Measurements from ENCODE around the gene FANCM.
"Not testable (repeated sequence)": the region's sequence is repeated elsewhere in the genome, so short reads cannot be mapped to it uniquely, and the experiment has no call there.

FANCM gene

DNA sequence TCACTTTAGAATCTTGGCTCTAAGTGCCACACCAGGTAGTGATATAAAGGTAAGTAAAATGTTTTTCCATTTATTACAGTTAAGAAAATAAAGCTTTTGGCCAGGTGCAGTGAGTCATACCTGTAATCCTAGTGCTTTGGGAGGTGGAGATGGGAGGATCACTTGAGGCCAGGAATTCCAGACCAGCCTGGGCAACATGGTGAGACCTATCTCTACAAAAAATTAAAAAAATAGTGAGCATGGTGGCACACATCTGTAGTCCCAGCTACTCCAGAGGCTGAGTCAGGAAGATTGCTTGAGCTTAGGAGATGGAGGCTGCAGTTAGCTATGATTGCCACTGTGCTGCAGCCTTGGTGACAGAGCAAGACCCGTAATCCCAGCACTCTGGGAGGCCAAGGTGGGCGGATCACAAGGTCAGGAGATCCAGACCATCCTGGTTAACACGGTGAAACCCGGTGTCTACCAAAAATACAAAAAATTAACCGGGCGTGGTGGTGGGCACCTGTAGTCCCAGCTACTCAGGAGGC lies 5.0 kb downstream of the FANCM start:
- no peak for DNase-seq

DNA sequence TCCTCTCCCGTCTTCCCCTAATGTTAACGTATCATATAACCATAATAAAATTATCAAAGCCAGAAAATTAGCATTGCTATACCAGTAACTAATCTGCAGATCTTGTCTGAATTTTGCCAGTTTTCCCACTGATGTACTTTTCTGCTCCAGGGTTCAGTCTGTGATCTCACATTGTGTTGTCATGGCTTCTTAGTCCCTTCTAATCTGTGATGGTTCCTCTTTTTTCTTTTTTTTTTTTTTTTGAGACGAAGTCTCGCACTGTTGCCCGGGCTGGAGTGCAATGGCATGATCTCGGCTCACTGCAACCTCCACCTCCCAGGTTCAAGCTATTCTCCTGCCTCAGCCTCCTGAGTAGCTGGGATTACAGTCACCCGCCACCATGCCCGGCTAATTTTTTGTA lies 6.4 kb downstream of the FANCM start:
- not testable (repeated sequence) for DNase-seq

DNA sequence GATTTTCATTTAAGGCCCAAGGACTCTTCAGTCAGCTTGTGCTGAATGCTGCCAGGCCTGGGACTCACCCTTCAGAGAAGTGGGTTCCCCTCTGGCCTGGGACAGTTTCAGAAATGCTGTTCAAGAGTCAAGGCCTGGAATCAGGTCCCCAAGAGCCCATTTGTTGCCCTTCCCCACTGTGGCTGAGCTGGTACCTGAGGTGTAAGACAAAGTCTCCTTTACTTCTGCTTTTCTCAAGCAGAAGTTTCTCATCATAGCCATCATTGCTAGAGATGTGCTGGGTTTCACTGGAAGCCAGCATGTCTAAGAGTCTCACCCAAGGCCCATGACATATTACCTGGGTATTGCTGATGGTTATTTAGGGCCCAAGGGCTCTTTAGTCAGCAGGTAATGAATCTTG lies 8.9 kb downstream of the FANCM start:
- DNase-seq = no peak

DNA sequence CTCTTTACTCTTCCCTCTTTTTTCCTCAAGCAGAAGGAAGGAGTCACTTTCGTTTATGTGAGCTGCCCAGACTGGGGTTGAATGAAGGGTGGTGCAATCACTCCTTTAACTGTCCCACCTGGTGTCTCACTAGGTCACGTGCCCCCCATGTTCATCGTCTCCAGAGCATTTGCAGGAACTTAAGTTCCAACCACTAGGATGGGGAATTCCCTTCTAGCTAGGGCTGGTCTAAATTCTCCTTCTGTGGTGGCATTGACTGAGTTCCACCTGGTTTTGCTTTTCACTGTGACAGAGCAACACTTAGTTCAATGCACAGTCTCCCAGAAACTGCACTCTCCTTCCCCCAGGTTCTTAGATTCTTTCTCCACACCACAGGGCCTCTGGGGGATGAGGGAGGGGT lies 9.5 kb downstream of the FANCM start:
- DNase-seq = no peak

DNA sequence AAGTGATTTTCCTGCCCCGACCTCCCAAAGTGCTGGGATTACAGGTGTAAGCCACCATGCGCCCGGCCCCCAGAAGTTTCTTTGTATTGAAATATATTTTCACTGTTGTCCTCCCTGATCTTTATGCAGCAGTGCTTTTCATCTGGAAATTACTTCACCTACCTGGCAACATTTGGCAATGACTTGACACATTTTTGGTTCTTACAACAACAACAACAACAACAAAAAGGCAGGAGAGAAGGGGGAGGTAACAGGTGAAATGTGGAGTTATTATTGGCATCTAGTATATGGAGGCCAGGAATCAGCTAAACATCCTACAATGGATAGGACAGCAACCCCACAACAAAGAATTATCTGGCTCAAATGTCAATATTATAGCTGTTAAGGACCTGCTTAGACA lies 13.9 kb downstream of the FANCM start:
- DNase-seq = no peak

DNA sequence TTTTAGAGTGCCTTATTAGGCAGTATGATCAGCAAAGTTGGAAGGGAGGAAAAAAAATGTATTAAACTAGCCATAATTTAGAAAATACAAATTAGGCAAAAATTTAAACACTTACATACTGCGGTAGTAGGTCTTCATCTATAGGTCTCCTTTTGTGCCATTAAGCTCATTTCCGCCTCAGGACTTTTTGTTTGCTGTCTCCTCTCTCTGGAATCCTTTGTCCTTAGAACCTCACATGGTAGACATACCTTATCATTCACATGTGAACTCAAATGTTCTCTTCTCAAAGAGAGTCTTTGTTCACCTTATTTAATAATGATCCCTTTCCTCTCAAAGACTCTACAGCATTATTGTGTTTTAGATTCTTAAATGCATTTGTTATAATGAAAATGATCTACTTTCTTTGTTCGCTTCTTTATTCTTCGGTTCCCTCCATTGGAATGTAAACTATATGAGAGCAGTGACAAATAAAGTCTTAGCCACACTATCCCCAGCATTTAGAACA lies 14.7 kb downstream of the FANCM start:
- DNase-seq = no peak

DNA sequence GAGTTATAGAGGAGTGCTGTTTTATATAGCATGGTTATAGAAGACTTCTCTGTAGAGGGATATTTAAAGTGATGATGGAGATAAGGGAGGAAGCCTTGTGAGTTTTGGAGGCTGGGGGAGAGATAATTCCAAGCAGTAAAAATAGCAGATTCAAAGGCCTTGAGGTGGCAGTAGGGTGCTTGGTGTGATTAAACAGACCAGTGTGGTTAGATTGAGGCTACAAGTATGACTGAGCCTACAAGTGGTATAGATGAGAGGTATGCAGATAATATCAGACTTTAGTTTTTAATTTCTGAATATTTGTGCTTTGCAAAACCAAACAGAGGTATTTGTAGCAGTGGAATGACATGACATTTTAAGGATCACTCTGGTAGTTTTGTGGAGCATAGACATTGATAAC lies 20.3 kb downstream of the FANCM start:
- DNase-seq = no peak

DNA sequence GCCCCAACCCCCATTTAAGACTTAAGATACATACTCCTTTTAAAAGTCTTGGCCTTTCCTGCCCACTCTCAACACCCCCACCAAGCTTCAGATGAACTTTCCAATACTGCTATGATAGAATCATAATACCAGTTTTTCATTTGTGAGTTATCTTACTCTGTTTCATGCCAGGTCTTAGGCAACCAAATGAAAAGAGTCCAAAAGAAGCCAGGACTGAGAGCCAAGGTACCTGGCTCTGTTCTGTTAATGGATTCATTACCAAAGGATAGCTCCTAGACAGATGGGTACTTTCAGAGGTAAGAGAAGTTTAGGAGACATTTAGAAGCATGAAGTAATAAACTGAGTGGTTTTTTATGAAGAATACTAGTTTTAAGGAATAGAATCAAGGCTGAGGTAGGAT lies 34.2 kb downstream of the FANCM start:
- no peak for DNase-seq

DNA sequence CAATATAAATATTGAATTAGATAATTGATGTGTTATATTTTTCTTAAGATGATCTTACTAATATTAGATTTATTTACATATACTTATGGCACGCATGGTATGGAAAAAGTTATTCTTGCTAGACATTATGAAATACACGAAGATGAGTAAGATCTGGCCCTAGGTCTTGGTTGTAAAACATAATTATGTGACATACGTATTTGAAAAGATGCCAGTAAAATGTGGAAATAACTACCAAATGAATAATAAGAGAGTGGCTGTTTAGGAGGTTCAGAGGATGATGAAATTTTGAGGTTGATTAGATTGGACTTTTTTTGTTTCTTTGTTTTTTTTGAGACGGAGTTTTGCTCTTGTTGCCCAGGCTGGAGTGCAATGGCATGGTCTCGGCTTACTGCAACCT lies 41.3 kb downstream of the FANCM start:
- no peak for DNase-seq

DNA sequence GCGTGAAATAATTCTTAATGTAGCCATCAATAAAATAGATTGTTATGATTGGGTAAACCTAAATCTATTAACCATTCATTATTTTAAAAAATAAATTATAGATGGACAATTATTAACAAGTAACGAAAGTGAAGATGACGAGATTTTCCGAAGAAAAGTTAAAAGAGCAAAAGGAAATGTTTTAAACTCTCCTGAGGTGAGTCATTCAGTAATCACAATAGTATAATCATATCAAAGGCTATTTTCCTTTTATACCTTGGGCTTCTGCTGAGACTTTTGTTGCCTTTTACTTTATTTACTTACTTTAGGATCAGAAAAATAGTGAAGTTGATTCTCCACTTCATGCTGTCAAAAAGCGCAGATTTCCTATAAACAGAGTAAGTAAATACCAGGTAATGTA lies 45.6 kb downstream of the FANCM start:
- DNase-seq = no peak

DNA sequence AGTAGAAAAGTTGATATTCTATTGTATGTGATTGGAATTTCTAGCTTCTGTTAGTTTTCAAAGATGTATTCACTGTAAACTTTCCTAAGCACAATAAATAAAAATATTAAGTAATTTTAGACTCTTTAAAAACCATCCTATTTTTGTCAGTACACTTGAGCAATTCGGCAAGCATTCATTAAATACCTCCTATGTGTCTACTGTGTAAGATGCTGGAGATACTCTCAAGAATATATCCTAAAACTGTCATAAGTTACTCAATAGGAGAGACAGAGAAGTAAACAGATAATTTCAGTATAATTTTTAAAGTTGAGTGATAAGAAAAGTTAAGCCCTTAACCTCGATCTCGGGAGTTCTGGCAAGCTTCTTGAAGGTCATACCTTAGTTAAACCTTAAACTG lies 46.1 kb downstream of the FANCM start:
- no peak for DNase-seq

DNA sequence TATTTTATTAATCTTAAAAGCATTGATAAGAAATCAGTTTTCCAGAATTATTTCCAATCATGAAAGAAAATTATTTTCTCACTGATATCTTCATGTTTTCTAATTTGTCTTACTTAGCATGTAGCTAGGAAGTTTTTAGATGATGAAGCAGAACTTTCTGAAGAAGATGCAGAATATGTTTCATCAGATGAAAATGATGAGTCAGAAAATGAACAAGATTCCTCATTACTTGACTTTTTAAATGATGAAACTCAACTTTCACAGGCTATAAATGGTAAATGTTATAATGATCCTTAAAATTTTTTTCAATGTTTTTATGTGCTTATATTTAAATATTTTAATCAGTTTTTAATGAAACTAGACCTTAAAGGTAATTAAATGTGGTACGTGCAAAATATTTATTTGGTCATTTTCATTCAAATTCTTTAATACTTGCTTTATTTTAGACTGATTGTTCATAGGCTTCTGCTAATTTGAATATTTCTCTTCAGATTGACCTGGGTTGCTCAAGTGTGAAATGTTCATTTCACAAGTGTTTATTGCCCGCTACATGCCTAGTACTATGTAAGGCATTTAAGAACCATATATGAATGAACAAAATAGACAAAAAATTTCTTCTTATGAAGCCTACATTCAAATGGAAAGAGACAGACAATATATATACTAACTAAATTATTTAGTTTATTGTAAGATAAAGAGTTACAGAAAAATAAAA lies 49.5 kb downstream of the FANCM start:
- DNase-seq = no peak

DNA sequence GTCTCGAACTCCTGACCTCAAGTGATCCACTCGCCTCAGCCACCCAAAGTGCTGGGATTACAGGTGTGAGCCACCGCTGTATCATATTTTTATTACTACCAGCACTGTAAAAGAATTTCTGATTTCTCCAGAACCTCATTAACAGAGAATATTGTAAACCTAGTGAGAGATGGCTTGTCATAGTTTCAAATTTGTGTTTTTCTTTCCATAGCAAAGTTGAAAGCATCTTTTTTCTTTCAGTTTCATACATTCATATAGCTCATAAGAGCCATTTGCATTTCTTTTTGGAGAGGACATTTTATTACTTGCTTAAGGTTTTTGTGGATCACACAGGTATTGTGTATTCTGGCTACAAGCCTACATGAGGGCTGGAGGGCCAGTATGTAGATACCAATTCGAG lies 59.2 kb downstream of the FANCM start:
- DNase-seq = no peak

DNA sequence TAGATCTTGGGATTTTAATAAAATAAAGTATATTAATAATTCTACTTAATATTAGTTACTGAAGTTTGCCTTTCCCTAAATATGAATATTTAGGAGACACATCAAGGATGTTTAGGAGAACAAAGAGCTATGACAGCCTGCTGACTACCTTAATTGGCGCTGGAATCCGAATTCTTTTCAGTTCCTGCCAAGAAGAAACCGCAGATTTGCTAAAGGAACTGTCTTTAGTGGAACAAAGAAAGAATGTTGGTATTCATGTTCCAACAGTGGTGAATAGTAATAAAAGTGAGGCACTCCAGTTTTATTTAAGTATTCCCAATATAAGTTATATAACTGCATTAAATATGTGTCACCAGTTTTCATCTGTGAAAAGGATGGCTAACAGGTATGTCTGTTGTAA lies 62.8 kb downstream of the FANCM start:
- DNase-seq = no peak

DNA sequence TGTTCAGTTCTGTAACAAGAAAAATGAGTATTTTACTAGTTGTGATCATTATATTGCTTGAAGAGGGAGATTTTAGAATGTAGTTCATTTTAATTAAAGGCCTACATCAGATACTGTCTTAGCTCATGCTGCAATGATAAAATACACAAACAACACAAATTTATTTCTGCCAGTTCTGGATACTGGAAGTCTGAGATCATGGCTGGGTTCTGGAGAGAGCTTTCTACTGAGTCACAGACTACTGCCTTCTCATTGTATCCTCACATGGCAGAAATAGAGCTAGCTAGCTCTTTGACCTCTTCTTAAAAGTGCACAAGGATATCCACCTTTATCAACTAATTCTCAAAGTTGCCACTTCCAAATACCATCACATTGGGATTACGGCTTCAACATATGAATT lies 63.5 kb downstream of the FANCM start:
- no peak for DNase-seq

DNA sequence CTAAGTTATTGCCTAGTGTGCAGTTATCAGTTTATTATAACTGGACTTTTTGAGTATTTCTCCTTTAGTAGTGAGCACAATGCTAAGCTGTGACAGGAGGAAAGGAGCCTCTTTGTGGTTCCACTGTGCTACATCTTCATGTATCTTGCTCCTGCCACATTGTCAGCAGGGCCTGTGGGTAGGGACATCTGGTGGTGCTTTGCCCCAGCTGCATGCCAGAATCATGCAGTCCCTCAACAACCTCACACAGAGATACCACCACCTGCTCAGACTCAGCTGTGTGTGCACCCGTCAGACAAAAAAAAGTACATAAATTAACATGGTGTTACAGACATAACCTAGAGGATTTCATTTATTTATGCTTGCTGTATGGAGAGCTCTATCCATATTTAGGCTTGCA lies 66.2 kb downstream of the FANCM start:
- no peak for DNase-seq

DNA sequence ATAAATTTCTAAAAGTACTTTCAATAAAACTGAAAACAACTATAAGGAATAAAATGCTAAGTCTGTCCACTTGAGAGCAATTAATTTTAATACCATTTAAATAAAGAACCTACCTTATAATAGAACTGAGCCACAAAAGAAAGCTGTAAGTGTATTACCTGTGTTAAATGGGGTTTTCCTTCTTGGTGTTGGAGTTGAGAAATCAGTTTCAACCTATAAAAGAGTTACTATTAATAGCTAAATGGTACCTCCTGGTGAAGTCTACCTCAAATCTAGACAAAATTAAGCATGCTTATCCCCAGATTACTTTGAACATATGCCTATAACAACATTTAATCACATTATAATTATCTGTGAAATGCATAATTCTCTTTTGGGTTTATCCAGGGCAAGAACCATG lies 68.5 kb downstream of the FANCM start:
- DNase-seq = no peak

DNA sequence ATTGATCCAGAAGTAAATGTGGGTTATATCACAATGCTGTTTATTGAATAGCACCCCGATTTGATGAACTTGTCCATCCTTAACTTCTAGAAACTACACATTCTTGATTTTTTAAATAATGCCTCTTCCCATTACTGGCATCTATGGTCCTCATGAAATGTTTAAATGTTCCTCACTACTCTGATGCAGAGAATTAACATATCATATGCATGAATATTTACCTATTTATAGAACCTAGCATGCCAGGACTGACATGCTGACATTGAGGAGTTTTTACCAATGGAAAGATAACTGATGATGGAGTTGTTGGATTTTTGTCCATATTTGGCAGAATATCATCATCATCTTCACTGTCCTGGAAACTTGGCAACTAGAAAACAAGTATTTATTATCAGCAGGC lies 74.4 kb downstream of the FANCM start:
- no peak for DNase-seq

DNA sequence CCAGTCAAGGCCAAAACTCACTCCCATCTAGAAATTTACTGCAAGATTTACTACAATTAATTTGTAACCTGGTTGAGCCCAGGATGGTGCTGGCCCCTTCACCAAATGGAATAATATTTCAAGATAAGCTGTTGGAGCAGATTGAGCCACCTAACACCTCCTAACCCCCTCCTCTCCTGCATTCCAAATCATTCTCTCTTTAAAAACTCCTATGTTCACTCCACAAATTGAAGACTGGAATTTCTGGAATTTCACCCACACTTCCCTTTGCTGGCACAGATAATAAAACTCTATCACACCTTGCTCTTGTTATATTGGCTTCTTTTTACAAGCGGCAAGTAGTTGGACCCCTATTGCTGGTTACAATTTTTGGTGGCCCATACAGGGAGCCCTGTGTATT lies 75.6 kb downstream of the FANCM start:
- DNase-seq = no peak

DNA sequence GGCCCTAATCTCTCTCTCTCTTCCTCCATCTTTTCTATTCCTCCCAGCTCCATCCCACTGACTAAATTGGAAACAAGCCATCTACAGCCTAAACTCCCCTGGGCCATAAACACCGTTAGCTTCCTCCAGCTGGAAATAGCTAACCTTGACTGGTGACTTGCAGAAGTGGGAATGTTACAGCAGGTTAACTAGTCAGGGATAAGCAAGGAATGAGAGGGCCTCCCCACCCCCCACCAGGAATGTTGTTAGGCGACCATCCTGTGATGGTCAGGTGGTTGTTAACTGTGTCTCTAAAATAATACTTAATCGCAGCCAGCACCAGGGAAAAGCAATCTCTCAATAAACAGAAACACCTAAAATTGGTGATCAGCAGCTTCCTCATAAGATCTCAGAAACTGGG lies 76.5 kb downstream of the FANCM start:
- no peak for DNase-seq

DNA sequence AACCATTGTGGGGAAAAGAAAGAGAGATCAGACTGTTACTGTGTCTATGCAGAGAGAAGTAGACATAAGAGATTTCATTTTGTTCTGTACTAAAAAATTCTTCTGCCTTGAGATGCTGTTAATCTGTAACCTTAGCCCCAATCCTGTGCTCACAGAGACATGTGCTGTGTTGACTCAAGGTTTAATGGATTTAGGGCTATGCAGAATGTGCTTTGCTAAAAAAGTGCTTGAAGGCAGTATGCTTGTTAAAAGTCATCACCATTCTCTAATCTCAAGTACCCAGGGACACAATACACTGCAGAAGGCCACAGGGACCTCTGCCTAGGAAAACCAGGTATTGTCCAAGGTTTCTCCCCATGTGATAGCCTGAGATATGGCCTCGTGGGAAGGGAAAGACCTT lies 78.0 kb downstream of the FANCM start:
- not testable (repeated sequence) for DNase-seq

DNA sequence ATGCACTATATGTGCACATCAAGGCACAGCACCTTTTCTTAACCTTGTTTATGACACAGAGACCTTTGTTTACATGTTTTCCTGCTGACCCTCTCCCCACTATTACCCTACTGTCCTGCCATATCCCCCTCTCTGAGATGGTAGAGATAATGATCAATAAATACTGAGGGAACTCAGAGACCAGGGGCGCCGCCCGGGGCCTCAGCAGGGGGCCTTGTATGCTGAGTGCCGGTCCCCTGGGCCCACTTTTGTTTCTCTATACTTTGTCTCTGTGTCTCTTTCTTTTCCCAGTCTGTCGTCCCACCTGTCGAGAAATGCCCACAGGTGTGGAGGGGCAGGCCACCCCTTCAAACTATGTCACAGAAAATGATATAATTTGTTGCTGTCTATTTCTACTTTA lies 78.6 kb downstream of the FANCM start:
- not testable (repeated sequence) for DNase-seq

DNA sequence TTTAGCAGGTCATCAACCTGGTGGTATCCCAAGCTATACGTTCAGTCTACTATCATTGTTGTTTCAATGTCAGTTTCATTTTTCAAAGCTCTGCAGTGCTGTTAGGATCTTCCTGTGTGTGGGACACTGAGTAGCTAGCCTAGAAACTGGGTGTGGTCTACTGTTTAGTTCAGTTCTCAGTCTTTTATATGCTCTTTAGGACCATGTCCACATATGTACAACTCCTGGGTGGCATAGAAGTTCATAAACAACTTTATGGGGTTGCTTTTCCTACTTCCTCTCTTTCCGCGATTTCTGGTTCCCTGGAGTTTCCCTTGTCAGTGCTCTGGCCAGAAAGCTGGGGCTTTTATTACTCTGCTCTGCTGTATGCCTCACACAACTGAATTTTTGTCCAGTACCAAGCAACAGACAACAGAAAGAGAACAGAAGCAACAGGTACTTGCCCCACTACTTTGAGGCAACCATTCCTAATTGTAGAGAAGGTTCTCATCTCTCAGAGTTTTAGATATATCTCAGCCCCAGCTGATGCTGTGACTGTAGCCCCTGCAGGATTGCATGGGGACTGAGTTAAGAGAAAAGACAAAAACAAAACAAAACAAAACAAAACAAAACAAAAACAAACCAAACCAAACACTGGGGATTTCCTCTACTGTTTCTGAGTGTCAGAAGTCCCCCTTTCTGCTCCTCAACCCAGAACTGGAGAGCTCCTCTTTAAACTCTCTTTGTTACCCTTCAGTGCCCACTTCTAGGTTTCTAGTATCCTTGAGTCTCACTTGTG lies 86.9 kb downstream of the FANCM start:
- DNase-seq = no peak

DNA sequence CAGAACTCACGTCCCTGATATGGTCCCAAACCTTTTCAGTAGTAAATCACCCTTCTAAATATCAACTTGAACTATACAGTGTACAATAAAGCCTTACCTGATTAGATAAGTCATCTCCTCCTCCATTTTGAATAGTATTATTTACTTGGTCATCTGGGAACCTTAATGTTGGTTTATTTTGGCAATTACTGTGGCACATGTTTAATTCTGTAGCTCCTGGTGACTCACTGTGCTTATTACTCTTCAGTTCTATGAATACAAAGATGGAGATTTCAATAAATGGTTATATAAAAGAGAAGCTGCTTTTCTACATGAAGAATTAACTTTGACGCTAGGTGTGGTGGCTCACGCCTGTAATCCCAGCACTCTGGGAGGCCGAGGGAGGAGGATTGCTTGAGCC lies 91.8 kb downstream of the FANCM start:
- no peak for DNase-seq
